Measurements from ENCODE around the gene MAPK12. TPM values are rescaled to one million over a fixed set of nuclear protein-coding genes. Genes with fewer than 3 reads are reported as not detected.

The MAPK12 gene
- total and polyA plus RNA-seq, 2 of the 8 experiments (the other 6 are each of a cell fraction or from before 2014, with no cell fraction given): 17.3 to 20.3 TPM

- Histone ChIP-seq H3K36me3 (ENCODE audit: control insufficient read depth in 2 of 4, insufficient read depth in 4 of 4, low read length in 3 of 4) (no peaks in the 10 kb centered on the region), H2BK120ac (replicated peaks; ENCODE audit: low read depth, low read length) (no peak overlapping the region), H3K56ac (replicated peaks; ENCODE audit: insufficient read length, low read depth, low read length) (no peak overlapping the region), H3K79me2 (ENCODE audit: control insufficient read depth in 1 of 2, insufficient read depth in 2 of 2, low read length in 2 of 2) (no peaks in the 10 kb centered on the region), H2BK20ac (ENCODE audit: low read length) (no peak overlapping the region), H2BK5ac (ENCODE audit: low read depth, low read length) (no peak overlapping the region), H2BK12ac (ENCODE audit: low read depth, low read length) (no peak overlapping the region), H3K4me3 (ENCODE audit: extremely low read depth in 1 of 4, insufficient read depth in 2 of 4, low read depth in 3 of 4, low read length in 4 of 4) (peak overlapping the region in 2 of 4 experiments; percentile 19 to 58; a peak in 3 of 8 replicates), H3K4me2 (ENCODE audit: insufficient read depth in 1 of 2, low read depth in 2 of 2, low read length in 2 of 2) (peak overlapping the region; percentile 55 to 59), H2AFZ (ENCODE audit: low read length) (no peak overlapping the region), H4K8ac (ENCODE audit: extremely low read depth, insufficient read depth, low read length) (peak overlapping the region; percentile 51), H3K27ac (ENCODE audit: low read depth, low read length) (no peak overlapping the region), H4K20me1 (replicated peaks in 1 of 2; ENCODE audit: control insufficient read depth in 1 of 2, insufficient read depth in 2 of 2, low read length in 2 of 2) (peaks cover 3 to 7% of the 10 kb centered on the region in 2 experiments), H3K14ac (ENCODE audit: insufficient read length) (no peak overlapping the region), H2BK15ac (ENCODE audit: low read length) (no peak overlapping the region), H3K27me3 (replicated peaks in 1 of 4; ENCODE audit: control insufficient read depth in 3 of 4, extremely low read depth in 1 of 4, insufficient read depth in 3 of 4, low read length in 3 of 4) (peaks cover 24 to 53% (median 41%) of the 10 kb centered on the region in 4 experiments; a peak in 6 of 7 replicates), H3K4me1 (replicated peaks in 1 of 4; ENCODE audit: control insufficient read depth in 3 of 4, insufficient read depth in 4 of 4, low read length in 3 of 4) (peaks cover 2 to 14% (median 9%) of the 10 kb centered on the region in 4 experiments; a peak in 6 of 7 replicates), H3K18ac (ENCODE audit: extremely low read depth, low read length) (no peak overlapping the region), H3K9me3 (ENCODE audit: insufficient read depth in 2 of 2, low read depth in 1 of 2, low read length in 1 of 2) (peaks cover 0 to 10% of the 10 kb centered on the region in 2 experiments; a peak in 1 of 4 replicates), H3K4ac (replicated peaks; ENCODE audit: insufficient read length, low read depth, low read length) (no peak overlapping the region), H4K91ac (replicated peaks; ENCODE audit: insufficient read length, low read length) (no peak overlapping the region), H3K23me2 (ENCODE audit: low read depth, low read length) (peaks cover 11% of the 10 kb centered on the region; the same call in 1 of the 2 replicates), H3K23ac (ENCODE audit: insufficient read length) (no peak overlapping the region), H3K79me1 (ENCODE audit: low read depth, low read length) (no peaks in the 10 kb centered on the region), H3K9ac (replicated peaks in 1 of 4; ENCODE audit: extremely low read depth in 1 of 4, low read depth in 3 of 4, low read length in 3 of 4) (no peak overlapping the region), H4K5ac (ENCODE audit: insufficient read length, low read depth, low read length) (no peak overlapping the region), H2AK5ac (ENCODE audit: low read depth, low read length) (no peak overlapping the region)
- ChIA-PET POLR2A (ENCODE audit: partially characterized antibody) (no interaction called here), CTCF (ENCODE audit: partially characterized antibody) (interaction anchor here (4.7 kb wide), 1 partner anchor 18 kb away, joined by 30 read pairs; the partner anchor contains the start of gene HDAC10)
- no peak for TF ChIP-seq CREB1 (IDR thresholded peaks at IDR 0.05)
- TF ChIP-seq NANOG (IDR thresholded peaks at IDR 0.05; ENCODE audit: insufficient read depth, low read depth, low read length, poor library complexity, severe bottlenecking): no peak
- no peak for TF ChIP-seq CHD1 (IDR thresholded peaks at IDR 0.05; ENCODE audit: low read depth, low read length)
- no peak for TF ChIP-seq CTBP2 (IDR thresholded peaks at IDR 0.05; ENCODE audit: borderline replicate concordance, insufficient read depth, insufficient read length, low read length)
- FAIRE-seq: no peak
- 58% methylated on average over 9 of the region's 18 CpGs; no CpG with 5 or more reads in 1 of the 2 experiments for WGBS, 2 experiments (ENCODE audit: extremely low coverage in 1 of 2, insufficient coverage in 1 of 2, insufficient read length in 1 of 2, insufficient replicate concordance in 2 of 2, low coverage in 1 of 2, low lambda C conversion rate in 2 of 2, missing lambda C conversion rate in 1 of 2)
- no peak for DNase-seq (ENCODE audit: low read depth in 1 of 2, low spot score in 2 of 2)
Observed at GRCh38 chr22:50269573-50269969, 8.1 kb upstream of the MAPK12 start.

All from H1 (cell line).